Measurements from ENCODE around the gene SLC23A1. TPM values are rescaled to one million over a fixed set of nuclear protein-coding genes. Genes with fewer than 3 reads are reported as not detected.

Gene SLC23A1
- 1 to 10 TPM; 1.5 to 4.1 (median 2.6) TPM for total RNA-seq

DNA sequence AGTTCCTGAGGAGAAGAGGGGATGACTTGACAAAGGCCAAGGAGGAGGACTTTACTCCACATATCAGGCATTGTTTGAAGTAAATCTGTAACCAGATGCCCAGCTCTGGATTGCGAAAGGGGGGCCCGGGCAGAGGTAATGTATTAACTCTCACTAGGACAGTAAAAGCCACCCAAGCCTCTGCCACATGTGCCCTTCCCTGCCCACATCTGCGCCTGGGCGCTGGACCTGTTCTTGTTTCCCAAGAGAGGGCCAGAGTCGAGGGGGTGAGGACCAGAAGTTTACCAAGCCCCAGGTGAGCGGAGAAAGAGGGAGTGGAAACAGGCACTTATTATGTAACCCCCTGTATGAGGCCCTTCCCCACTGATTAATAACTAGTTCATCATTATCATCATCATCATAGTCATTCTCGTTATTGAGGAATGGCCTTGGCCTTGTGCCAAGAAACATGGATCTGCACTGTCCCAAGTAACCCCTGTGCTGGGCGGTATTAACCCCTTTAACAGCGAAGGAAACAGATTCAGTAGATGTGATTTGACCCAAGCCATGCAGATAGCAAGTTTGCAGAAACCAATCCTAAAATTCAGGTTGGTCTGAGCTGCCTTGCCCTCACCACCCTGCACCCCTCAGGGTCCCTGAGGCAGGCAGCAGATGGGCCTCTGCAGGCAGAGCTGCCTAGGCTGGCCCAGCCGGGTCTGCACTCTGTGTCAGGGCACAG, at the start of gene SLC23A1:
TSS of gene SLC23A1 (minus strand) at position 23 of the 718 bp plus-strand sequence. CDS start 44 bp downstream, outside the sequence.
- peak in 1 of 2 donors; percentile 81 for DNase-seq (ENCODE audit: low spot score in 2 of 2)
- 57 to 67% methylated on average over 10 of the region's 10 CpGs for WGBS, 2 donors
- no peak within 1 kb of the TSS for H3K4me3 ChIP-seq (ENCODE audit: low read depth, poor library complexity, severe bottlenecking)
- intact Hi-C loops (cut with DNase I; ENCODE audit: low total_unique reads), result no loop called here
- TF ChIP-seq CTCF (IDR thresholded peaks at IDR 0.05), result no peak
- no peak for TF ChIP-seq POLR2A (IDR thresholded peaks at IDR 0.05)

DNA sequence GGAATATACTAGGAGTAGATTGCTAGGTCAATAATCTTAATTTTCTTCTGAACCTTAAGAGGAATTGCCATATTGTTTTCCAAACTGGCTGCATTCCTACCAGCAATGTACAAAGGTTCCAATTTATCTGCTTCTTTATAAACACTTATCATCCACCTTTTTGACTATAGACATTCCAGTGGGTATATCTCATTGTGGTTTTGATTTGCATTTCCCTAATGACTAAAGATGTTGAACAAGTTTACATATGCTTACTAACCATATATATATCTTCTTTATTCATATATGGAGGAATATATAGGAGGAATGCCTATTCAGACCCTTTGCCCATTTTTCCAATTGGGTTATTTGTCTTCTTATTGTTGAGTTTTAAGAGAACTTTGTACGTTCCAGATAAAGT, 48.6 kb upstream of the SLC23A1 start:
- no peak for DNase-seq (ENCODE audit: low spot score in 2 of 2)
- WGBS, 2 donors, result 90 to 91% methylated on average over 1 of the region's 1 CpG
- no peak for TF ChIP-seq CTCF (IDR thresholded peaks at IDR 0.05)
- H3K4me3 ChIP-seq (ENCODE audit: low read depth, poor library complexity, severe bottlenecking), result no peak overlapping the region
- intact Hi-C loops (cut with DNase I; ENCODE audit: low total_unique reads), result no loop called here

DNA sequence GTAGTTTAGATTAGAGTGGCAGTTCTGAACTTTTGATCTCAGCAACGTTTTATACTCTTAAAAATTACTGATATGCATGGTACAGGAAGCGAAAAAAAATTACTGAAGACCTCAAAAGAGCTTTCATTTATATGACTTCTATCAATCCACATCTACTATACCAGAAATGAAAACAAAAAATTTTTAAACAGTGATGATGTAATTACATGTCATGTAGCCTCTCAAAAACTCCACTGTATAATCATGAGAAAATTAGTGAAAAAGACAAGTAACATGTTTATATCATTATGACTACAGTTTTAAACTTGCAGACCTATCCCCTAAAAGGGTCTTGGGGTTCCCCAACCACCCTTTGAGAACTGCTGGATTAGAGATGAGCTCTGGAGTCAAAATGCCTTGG, 46.9 kb upstream of the SLC23A1 start:
- TF ChIP-seq POLR2A (IDR thresholded peaks at IDR 0.05), result no peak
- no peak for TF ChIP-seq CTCF (IDR thresholded peaks at IDR 0.05)
- 84 to 87% methylated on average over 2 of the region's 2 CpGs for WGBS, 2 donors

DNA sequence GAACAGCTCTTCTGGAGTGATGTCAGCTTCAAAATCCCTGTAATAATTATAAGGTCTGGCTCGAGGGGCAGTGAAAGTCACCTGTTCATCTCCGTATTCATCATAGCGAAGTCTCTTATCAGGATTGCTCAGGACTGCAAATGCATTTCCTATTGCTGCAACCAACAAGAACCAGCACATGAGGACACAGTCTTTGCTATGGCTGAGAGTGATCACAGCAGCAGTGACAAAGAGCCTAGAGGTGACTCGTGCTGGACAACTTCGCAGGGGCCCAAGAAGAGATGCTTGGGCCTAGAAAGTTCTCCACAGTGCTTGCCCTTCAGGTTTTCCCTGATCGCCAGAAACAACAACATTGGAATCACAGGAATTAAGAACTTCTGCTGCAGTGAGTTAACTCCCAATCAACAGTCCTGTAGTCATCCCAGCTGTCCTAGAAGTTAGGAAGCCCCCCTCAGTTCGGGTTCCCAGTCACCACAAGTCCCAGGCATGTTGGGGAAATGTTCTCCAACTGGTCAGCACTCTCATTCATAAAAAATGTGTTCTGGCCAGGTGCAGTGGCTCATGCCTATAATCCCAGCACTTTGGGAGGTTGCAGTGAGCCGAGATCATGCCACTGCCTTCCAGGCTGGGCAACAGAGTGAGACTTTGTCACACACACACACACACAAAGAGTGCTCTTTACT, 43.2 kb upstream of the SLC23A1 start:
- DNase-seq (ENCODE audit: low spot score in 2 of 2), result peak in 1 of 2 donors; percentile 61
- no peak for TF ChIP-seq CTCF (IDR thresholded peaks at IDR 0.05)
- TF ChIP-seq POLR2A (IDR thresholded peaks at IDR 0.05), result no peak
- intact Hi-C loops (cut with DNase I; ENCODE audit: low total_unique reads), result no loop called here
- H3K4me3 ChIP-seq (ENCODE audit: low read depth, poor library complexity, severe bottlenecking), result no peak overlapping the region
- WGBS, 2 donors, result 82 to 87% methylated on average over 8 of the region's 8 CpGs

More for the DNA sequence above, 46.9 kb upstream of the SLC23A1 start:
- intact Hi-C loops (cut with DNase I; ENCODE audit: low total_unique reads), result no loop called here
- no peak overlapping the region for H3K4me3 ChIP-seq (ENCODE audit: low read depth, poor library complexity, severe bottlenecking)
- no peak for DNase-seq (ENCODE audit: low spot score in 2 of 2)

DNA sequence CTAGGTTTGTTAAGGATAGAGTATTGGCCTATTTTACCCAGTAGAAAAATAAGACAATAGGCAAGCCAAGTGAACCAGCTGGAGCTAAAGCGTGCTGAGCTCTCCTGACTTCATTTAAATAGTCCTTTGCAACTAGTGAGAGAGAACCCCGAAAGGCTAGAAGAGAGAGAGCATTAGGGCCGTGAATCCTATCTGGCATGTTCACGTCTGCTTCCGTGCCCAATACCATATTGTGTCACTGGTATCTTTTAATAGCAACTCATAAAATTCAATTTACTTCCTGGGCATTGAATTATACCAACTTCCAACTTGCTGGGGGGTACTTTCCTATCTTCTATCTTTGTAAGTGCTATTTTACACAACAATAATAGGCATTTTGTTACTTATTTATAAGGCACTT, 42.4 kb upstream of the SLC23A1 start:
- TF ChIP-seq POLR2A (IDR thresholded peaks at IDR 0.05) (no peak), CTCF (IDR thresholded peaks at IDR 0.05) (no peak)
- DNase-seq (ENCODE audit: low spot score in 2 of 2), result peak in 1 of 2 donors; percentile 2
- no peak overlapping the region for H3K4me3 ChIP-seq (ENCODE audit: low read depth, poor library complexity, severe bottlenecking)
- WGBS, 2 donors, result 84 to 90% methylated on average over 5 of the region's 5 CpGs
- intact Hi-C loops (cut with DNase I; ENCODE audit: low total_unique reads), result no loop called here
